IPS-11a (cell line): ENCODE data around the gene ARHGAP31.
"Not testable (repeated sequence)": the region's sequence is repeated elsewhere in the genome, so short reads cannot be mapped to it uniquely, and the experiment has no call there.

Experiments
- H3K4me3 ChIP-seq: one replicate; pipeline ENCODE4 v1.5.1; 2013; ENCODE audit warnings: low read depth, low read length, control low read depth

ARHGAP31 gene

DNA sequence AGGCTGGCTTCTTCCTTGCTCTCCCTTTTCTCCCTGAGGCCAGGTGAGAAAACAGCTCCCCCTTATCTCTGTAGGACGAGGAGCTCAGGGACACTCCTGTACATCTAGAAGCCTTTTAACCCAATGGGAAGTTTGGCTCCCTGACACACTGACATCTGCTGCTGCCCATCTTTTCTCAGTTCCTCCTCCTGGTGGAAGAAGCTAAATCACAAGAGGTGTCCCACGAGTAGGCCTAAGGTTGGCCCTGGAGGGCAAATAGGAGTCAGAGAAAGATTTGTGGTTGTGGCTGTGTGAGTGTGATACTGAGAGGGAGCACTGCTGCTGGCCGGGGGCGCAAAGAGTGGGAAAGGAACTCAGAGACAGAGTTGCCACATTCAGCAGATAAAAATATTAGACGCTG is 49.5 kb downstream of the ARHGAP31 start:
- H3K4me3 ChIP-seq, result no peak overlapping the region

DNA sequence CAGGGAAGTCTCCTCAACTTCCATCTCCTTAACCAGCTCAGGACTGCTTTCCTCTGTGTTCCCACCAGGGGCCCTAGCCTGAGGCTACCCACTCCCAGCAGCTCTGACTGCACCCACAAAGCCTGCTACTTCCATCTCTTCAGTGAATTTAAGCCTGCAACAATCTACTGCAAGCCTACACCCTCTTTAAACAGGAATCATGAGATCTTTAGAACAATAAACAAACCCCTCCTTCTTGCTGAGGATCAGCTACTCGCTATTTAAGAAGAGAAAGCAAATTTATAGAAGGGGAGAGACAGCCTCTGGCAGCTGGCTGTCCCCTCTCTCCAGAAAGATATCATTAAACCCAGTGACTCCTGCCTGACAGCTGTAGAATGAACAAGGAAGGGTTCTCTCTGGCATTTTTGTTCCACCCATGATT is 51.9 kb downstream of the ARHGAP31 start:
- H3K4me3 ChIP-seq, result no peak overlapping the region

DNA sequence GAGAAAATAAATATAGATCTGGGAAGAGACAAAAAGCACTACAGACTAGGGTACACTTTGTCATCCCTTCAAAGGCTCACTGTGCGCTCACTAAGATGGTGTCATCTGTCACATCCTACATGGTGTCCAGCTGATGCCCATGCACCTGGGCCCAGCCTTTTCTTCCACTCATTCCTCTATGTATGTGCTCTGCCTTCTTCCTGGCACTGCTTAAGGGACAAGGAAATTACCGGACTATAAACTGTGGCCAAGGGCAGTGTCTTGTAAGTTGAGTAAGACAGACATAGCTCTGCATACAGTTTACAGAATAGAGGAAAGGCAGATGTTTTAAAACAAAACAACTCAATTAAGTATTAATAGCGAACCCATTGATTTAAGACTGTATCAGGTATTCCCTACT is 52.9 kb downstream of the ARHGAP31 start:
- H3K4me3 ChIP-seq, result no peak overlapping the region

DNA sequence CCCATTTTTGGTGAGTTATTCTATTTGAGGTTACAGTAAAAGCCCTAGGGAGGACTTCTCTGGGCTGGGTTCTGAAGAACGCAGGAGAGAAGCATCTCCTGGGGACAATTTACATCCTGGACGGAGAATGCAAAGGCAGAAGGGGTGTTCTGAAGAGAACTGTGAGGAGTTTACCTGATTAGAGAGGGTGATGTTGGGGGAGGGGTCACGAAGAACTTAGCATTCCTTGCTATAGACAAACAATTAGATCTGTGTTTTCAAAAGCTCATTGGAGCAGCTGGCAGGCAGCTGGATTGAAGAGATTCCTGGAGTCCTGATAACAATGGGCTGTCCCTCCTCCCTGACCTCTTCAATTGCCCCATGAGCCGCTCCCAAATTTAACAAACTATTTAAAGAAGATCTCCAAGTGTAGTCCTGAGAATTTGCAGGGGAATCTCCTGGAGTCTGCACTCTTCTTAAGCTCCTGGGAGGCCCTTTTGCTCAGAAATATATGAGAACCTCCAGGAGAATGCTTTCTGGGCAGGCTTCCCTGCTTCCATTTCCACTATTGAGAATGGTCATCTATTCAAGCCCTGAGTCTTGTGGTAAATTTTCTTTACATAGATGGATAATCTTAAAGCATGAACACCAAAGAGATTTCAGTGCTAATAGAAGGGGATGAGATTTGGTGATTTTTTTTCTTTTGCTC is 55.3 kb downstream of the ARHGAP31 start:
- H3K4me3 ChIP-seq, result no peak overlapping the region

DNA sequence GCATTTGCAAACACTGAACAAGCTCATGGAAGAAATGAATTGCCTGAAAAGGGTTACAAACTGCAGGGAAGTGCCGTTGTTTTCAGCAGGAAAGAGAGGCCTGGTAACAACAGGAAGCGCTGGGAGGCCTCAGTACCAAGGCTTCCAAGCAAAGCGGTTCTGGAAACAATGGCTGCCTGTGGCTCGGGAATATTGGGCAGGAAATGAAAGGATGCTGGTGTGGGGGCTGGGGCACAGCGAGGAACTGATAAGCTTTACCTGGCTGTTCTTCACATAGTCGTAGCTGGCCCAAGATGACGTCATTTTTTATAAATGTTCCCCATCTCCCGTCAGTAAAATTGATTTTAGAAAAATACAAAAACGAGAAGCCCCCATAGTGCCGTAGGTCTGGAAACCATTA is 55.9 kb downstream of the ARHGAP31 start:
- H3K4me3 ChIP-seq, result no peak overlapping the region

DNA sequence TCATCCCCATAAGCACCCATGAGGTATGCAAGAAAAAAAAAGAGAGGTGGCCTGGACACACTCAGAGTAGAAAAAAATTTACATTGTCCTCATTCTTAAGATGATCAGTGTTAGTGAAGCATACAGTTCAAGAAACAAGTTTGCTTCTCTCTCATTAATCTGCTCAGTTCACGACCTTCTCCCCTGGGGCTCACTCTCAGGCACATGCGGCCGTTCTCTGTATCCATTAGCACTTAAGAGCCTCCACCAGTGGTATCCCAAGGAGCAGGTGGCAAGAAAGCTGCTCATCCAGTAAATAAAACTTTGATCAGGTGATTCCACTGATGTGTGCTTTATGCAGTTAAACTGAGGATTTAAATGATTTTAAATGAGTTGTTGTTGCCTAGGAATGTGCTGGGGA is 57.4 kb downstream of the ARHGAP31 start:
- H3K4me3 ChIP-seq, result no peak overlapping the region

DNA sequence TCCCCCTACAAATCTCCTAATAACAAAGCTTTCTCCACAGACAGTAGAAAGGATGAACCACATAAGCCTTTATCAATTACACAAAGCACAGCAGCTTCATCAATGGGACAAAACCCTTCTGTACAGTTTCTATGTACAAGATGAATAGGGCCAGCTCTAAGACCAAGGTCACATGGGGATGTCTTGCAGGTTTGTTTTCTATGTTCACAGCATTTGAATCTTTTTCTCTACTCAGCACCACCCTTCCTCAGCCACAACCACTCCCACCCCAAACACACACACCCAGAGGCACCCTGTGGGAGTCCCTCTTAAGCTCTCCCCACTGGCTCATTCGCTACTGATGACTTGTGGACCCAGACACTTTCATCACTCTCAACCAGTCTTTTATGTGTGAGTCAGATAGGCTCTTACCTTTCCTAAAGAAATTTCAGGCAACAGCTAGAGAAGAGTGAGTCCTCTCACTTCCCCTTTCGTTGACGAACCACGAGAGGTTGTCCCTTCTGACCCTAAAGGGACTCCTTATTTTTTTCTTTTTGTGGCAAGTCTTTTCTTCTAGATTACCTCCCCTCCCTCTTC is 57.9 kb downstream of the ARHGAP31 start:
- no peak overlapping the region for H3K4me3 ChIP-seq

DNA sequence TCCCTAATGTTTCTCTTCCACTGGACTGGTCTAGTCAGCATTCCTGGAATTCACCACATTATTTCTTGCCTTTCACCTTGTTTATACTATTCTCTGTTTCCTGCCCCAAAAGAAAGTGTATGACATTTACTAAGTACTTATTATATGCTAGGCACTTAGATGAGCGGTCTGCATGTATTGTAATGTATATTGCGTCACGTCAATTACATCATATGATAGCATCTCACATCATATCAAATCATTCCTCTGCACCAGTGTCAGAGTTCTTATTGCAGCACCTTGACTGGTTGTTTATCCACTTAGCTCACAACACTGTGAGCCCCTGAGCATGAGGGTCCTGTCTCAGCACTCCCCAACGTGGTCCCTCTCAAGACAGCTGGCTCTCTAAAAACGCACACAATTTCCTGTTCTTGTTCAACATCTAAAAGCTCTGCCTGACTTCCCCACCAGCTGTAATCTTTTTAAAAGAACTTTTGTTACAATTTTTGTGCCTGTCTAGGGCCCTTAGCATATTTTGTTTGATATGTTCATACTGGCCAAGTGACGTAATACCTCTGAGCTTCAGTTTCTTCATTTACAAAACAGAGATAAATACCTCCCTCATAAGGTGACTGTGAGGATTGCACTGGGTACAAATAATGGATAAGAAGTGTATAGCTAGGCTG is 58.8 kb downstream of the ARHGAP31 start:
- H3K4me3 ChIP-seq, result no peak overlapping the region

DNA sequence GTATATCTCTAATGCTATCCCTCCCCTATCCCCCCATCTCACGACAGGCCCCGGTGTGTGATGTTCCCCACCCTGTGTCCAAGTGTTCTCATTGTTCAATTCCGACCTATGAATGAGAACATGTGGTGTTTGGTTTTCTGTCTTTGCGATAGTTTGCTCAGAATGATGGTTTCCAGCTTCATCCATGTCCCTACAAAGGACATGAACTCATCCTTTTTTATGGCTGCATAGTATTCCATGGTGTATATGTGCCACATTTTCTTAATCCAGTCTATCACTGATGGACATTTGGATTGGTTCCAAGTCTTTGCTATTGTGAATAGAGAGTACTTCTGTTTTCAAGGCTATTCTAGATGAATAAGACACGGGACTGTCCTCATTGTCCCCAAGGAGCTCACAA is 61.4 kb downstream of the ARHGAP31 start:
- not testable (repeated sequence) for H3K4me3 ChIP-seq

DNA sequence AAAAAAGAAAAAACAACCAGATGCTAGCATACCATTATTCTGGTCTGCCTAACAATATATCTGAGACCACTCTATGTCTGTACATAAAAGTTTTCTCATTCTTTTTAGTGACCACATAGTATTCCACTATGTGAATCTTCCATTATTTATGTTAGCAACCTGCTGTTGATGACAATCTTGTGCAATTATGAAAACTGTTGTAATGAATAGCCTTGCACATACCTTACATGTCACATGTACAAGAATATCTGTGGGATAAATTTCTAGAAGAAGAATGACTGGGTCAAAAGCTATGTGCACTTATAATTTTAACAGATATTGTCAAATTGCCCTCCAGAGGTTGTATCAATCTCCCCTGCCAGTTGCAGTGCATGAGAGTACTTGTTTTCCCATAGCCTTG is 62.5 kb downstream of the ARHGAP31 start:
- H3K4me3 ChIP-seq, result no peak overlapping the region

DNA sequence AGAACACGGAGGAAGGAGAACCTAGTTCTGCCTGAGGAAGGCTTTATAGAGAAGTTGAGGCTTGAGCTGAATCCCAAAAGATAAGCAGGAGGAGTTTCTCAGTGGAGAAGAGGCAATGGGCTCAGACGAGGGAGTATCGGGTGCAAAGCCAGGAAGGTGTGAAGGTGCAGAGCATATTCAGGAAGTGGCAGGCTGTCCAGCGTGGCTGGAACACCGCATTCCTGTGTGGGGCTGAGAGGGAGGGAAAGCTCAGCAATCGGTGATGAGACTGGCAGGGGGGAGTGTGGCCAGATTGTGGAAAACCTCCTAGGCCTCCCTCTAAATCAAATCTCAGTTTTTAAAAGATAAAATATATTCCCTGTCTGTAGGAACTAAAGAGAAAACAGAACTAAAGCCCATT is 63.0 kb downstream of the ARHGAP31 start:
- H3K4me3 ChIP-seq, result no peak overlapping the region

DNA sequence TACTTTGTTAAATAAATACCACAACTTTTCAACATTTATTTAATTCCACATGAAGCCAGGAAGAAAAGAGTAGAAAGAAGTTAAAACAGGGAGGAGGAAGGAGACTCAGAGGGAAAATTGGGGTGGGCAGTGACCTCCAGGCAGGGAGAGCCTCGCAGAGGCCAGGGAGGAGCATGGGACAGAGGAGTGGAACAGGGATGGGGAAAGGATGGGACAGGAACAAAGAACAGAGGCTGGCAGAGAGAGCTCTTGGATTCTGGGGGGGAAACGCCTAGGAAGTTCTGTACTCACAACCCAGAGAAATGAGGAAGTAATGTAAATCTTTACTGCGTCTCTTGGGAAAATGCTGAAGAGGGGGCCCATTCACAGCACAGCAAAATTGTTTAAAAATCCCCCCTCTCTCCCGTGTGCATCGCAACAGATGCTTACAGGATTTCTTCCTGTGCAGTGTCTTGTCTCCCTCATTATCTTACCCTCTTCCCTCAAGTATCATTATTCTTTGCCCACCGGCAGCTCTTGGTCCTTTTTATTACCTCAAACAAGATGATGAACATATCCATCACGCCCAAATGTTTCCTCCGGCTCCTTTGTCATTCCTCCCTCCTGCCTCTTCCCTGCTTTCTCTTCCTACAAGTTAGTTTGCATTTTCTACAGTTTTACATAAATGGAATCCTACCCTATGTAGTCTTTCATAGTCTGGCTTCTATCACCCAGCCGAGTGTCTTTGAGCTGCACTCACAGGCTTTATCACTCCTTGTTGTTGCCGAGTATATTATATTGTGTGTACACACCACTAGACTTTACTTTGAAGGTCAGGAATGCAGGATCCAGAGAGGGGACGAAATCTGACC is 65.5 kb downstream of the ARHGAP31 start:
- H3K4me3 ChIP-seq, result no peak overlapping the region

DNA sequence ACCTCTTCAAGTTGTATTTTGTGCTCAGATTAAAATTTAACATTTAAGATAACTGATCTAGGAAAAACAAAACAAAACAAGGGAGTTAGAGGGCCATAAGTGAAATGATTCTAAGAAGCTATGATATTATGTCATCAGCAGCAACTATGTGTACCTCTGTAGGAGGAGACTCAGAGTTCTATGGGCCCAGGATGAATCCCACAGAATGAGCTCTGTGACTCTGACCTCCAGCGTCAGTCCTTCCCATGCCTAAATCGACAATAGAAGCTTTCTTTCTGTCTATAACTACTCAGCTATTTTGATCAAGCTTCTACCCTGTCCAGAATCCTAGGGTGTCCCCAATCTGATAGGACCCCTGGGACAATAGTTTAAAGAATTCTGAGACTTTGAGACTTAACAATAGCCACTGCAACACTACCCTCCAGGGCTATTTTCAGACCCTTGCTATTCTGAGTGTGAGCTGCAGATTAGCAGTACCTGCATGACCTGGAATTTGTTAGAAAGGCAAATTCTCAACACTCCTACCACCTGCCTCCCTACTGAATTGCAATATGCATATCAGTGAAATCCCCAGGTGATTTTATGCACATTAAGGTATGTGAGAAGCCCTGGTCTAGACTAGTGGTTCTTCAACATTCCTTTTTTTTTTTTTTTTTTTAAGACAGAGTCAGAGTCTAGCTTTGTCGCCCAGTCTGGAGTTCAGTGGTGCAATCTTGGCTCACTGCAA is 66.7 kb downstream of the ARHGAP31 start:
- H3K4me3 ChIP-seq, result no peak overlapping the region

DNA sequence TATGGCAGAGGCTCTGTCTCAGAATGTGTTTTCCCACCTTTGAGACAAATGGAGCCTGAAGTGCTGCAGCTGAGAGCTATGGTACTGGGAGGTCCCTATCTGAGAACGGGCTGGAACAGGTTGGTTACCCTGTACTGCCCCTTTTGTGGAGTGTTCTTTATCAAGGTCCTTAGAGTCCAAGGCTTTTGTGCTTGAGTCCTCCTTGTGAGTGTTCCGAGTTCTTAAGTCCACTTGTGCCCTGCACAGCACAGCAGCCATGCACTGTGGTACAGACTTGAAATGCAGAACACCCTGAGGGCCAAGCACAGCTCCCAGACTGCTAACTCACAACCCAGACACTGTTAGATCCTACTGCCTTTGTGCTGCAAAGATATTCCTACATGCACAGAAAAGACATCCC is 67.8 kb downstream of the ARHGAP31 start:
- no peak overlapping the region for H3K4me3 ChIP-seq

DNA sequence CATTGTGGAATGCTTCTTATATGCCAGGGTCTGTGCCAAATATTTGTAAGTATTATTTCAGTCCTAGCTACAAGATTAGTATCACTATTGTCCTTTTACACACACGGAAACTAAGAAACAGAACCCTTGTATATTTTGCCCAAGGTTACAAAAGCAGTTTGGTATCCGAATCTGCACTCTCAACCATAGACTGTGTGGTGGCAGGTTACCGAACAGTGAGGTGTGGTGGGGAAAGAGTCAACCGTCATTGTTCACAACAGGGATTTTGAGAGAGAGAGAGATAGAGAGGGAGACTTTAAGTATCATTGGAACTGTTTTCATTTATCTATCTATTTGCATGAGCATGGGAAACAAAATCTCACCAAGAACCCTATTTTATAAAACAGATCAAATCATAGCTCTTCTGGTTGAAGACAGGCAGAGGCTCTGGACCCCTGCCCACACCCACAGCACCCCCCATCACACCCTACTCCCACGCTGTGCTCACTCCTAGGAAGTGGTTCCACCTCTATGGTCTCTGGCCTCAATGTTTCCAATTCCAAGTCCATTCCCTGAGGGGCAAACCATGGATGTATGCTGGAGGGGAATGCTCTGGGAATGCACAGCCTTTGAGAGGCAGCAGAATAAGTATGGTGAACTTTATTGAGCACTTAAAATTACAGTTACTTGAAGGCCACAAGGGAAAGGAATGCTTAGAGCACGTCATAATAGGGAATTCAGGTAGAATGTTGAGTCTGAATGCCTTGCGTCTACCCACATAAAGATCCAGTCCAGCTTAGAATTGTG is 69.0 kb downstream of the ARHGAP31 start:
- H3K4me3 ChIP-seq, result no peak overlapping the region

DNA sequence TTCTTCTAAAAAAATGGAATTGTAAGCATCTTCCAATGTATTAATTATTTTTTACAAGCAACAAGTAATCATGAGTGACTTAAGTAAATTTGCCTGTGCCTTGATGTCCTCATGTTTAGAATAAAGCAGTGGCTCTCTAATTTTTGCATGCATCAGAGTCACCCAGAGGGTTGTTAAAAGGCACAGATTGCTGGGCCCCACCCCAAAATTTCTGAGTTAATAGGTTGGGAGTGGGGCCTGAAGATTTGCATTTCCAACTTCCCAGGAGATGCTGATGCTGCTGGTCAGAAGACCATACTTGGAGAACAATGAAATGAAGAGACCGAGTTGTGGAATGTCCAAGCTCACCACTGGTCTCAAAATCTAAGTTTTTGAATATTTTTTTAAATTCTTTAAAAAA is 70.2 kb downstream of the ARHGAP31 start:
- H3K4me3 ChIP-seq, result no peak overlapping the region

DNA sequence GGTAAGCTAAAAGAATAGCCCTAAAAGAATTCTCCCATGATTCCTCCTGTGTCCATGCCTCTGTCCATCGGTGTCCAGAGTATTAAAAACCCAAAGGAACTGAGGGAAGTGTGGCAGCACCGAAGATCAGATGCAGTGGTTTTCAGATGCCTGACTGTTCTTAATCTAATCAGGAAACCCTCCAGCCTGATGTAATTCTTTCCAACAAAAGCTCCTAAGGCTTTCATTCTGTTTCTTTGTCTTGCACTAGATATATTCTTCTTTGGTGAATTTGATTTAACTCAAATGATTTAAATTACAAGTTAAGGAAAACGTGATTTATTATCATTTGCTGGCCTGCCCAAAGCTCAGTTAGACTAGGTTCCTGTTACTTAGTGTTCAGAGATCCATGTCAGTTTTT is 71.2 kb downstream of the ARHGAP31 start:
- H3K4me3 ChIP-seq, result no peak overlapping the region

DNA sequence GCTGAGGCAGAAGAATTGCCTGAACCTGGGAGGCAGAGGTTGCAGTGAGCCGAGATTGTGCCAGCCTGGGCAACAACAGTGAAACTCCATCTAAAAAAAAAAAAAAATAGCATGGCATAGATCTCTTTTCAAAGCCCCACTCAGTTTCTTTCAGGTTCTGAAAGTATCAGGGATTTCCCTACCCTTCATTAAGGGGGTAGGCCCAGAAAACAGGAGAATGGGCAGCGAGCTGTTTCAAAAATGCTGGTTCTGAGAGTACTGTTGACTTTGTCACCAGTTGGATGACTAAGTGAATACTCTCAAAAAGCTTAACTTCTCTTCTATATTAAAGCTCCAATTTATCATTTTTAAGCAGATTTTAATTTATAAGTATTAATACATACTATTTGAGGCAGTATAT is 72.8 kb downstream of the ARHGAP31 start:
- H3K4me3 ChIP-seq, result no peak overlapping the region

DNA sequence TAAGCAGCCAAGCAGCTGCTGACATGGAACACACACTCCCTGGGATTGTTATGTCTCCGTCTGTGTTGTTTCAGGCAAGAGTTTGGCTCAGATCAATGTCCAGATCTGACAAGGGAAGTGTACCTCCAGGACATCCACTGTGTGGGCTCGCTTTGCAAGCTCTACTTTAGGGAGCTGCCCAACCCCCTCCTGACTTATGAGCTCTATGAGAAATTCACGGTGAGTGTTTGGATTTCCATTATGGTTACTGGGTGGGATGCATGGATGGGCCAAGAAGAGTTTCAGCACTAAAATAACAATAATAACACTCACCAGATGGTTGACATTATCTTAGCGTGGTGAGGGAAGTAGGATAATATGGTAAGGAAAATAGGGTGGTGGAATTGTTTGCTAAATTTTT is 74.1 kb downstream of the ARHGAP31 start:
- no peak overlapping the region for H3K4me3 ChIP-seq

DNA sequence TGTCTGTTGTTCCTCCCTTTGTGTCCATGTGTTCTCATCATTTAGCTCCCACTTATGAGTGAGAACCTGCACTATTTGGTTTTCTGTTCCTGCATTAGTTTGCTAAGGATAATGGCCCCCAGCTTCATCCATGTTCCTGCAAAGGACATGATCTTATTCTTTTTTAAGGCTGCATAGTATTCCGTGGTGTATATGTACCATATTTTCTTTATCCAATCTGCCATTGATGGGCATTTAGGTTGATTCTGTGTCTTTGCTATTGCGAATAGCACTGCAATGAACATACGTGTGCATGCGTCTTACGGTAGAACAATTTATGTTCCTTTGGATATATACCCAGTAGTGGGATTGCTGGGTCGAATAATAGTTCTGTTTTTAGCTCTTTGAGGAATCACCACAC is 77.6 kb downstream of the ARHGAP31 start:
- not testable (repeated sequence) for H3K4me3 ChIP-seq
